ENCODE results near the gene RCBTB1.

The RCBTB1 gene

DNA sequence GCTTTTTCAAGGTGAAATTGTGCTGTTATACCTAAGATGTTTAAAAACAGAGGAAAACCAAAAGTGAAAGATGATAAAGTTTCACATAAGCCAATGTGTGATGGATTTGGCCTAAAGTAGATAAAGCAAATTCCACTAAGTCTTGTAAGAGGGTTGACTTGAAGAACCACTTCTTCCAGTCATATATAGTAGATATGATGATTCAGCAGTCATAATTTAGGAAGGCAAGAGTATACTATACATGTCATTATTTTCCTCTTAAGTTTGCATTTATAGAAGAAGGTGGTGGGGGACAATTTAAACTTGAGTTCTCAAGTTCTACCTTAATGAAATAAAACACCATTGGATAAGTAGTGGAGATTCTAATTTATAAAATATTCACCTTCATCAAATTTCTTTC lies 52.3 kb downstream of the RCBTB1 start:
- TF ChIP-seq POLR2AphosphoS5 (IDR thresholded peaks at IDR 0.05; ENCODE audit: low read depth, low read length) (no peak), FOXP2 (optimal IDR thresholded peaks at IDR 0.05; ENCODE audit: borderline replicate concordance, extremely low read depth, extremely low read length, insufficient read depth) (no peak)

DNA sequence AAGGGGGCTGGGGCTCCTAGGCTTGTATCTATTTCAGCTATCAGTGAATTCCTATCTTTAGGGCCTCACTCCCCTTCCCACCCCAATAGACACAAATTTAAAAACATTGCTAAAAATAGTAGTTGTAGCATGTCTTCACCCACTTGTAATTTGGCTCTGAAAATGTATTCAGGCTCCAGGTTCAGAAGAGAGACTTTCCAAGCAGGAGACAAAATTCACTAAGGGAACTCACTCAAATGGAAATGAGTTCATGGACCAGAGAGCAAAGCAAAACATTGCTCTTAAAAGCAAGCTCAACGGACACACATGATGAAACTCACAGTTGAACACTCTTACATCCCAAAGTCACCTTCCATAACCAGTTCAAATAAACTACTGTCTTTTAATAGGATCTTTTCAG lies 52.8 kb downstream of the RCBTB1 start:
- TF ChIP-seq FOXP2 (optimal IDR thresholded peaks at IDR 0.05; ENCODE audit: borderline replicate concordance, extremely low read depth, extremely low read length, insufficient read depth) (no peak), TAF1 (IDR thresholded peaks at IDR 0.05; ENCODE audit: borderline replicate concordance, insufficient read depth, low read length) (no peak), POLR2AphosphoS5 (IDR thresholded peaks at IDR 0.05; ENCODE audit: low read depth, low read length) (no peak), SIN3A (IDR thresholded peaks at IDR 0.05; ENCODE audit: borderline replicate concordance, insufficient read depth, low read length) (no peak)
- TF ChIP-seq, protein P1, sequence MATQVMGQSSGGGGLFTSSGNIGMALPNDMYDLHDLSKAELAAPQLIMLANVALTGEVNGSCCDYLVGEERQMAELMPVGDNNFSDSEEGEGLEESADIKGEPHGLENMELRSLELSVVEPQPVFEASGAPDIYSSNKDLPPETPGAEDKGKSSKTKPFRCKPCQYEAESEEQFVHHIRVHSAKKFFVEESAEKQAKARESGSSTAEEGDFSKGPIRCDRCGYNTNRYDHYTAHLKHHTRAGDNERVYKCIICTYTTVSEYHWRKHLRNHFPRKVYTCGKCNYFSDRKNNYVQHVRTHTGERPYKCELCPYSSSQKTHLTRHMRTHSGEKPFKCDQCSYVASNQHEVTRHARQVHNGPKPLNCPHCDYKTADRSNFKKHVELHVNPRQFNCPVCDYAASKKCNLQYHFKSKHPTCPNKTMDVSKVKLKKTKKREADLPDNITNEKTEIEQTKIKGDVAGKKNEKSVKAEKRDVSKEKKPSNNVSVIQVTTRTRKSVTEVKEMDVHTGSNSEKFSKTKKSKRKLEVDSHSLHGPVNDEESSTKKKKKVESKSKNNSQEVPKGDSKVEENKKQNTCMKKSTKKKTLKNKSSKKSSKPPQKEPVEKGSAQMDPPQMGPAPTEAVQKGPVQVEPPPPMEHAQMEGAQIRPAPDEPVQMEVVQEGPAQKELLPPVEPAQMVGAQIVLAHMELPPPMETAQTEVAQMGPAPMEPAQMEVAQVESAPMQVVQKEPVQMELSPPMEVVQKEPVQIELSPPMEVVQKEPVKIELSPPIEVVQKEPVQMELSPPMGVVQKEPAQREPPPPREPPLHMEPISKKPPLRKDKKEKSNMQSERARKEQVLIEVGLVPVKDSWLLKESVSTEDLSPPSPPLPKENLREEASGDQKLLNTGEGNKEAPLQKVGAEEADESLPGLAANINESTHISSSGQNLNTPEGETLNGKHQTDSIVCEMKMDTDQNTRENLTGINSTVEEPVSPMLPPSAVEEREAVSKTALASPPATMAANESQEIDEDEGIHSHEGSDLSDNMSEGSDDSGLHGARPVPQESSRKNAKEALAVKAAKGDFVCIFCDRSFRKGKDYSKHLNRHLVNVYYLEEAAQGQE (IDR thresholded peaks at IDR 0.05; ENCODE audit: insufficient read depth in 1 of 2, low read depth in 2 of 2, low read length in 2 of 2): no peak

DNA sequence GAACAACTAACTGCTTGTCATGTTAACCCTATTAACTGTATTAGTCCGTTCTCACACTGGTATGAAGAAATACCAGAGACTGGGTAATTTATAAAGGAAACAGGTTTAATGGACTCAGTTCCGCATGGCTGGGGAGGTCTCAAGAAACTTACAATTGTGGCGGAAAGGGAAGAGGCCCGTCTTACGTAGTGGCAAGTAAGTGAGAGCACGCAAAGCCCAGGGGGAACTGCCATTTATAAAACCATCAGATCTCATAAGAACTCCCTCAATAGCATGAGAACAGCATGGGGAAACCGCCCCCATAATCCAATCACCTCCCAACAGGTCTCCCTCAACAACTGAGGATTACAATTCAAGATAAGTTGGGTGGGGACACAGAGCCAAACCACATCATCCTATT lies 54.9 kb downstream of the RCBTB1 start:
- TF ChIP-seq TAF1 (IDR thresholded peaks at IDR 0.05; ENCODE audit: borderline replicate concordance, insufficient read depth, low read length) (no peak), SIN3A (IDR thresholded peaks at IDR 0.05; ENCODE audit: borderline replicate concordance, insufficient read depth, low read length) (no peak), FOXP2 (optimal IDR thresholded peaks at IDR 0.05; ENCODE audit: borderline replicate concordance, extremely low read depth, extremely low read length, insufficient read depth) (no peak), POLR2AphosphoS5 (IDR thresholded peaks at IDR 0.05; ENCODE audit: low read depth, low read length) (no peak)
- TF ChIP-seq, protein P1 (IDR thresholded peaks at IDR 0.05; ENCODE audit: insufficient read depth in 1 of 2, low read depth in 2 of 2, low read length in 2 of 2): no peak

DNA sequence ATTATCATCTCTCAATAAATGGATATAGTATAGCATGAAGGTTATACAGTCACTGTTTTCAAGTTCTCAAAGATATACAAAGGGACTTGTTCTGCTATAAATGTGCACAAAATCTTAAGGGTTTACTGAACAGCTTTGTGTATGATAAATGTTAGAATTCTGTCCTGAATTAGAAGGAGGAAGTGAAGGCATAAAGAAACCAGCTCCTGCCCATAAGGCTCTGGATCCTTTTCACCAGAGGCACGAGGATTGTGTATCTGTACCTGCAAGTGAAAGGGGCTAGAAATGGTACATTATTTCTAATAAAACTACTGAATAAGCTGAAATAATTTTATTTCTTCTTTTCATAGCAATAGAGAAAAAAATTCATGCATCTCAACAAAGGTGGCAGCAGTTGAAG lies 57.2 kb downstream of the RCBTB1 start:
- no peak for TF ChIP-seq TAF1 (IDR thresholded peaks at IDR 0.05; ENCODE audit: borderline replicate concordance, insufficient read depth, low read length)
- TF ChIP-seq, protein P1 (IDR thresholded peaks at IDR 0.05; ENCODE audit: insufficient read depth in 1 of 2, low read depth in 2 of 2, low read length in 2 of 2): no peak
- no peak for TF ChIP-seq SIN3A (IDR thresholded peaks at IDR 0.05; ENCODE audit: borderline replicate concordance, insufficient read depth, low read length)
- TF ChIP-seq FOXP2 (optimal IDR thresholded peaks at IDR 0.05; ENCODE audit: borderline replicate concordance, extremely low read depth, extremely low read length, insufficient read depth): no peak

DNA sequence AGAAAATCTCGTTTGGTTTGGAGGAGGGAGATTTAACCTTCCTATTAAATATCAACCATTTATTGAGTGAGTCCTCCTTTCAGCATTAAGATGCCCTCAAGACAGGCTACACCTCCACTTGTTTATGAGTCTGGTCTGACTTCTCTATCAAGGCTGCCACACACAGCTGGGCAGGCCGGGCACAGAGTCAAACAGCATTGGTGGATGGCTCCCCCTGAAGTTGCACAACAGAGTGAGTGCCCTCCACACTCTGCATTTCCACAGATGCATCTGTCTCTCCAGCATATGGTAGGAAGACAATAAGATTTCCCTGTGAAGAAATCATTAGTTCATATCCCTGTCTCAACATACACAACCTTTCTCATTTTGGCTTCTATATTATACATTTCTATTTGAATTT lies 58.2 kb downstream of the RCBTB1 start:
- TF ChIP-seq SIN3A (IDR thresholded peaks at IDR 0.05; ENCODE audit: borderline replicate concordance, insufficient read depth, low read length) (no peak), POLR2AphosphoS5 (IDR thresholded peaks at IDR 0.05; ENCODE audit: low read depth, low read length) (no peak), FOXP2 (optimal IDR thresholded peaks at IDR 0.05; ENCODE audit: borderline replicate concordance, extremely low read depth, extremely low read length, insufficient read depth) (no peak), TAF1 (IDR thresholded peaks at IDR 0.05; ENCODE audit: borderline replicate concordance, insufficient read depth, low read length) (no peak)
- TF ChIP-seq, protein P1 (IDR thresholded peaks at IDR 0.05; ENCODE audit: insufficient read depth in 1 of 2, low read depth in 2 of 2, low read length in 2 of 2): no peak
